ENCODE data around the gene CFAP74. TPM values are rescaled to one million over a fixed set of nuclear protein-coding genes. Genes with fewer than 3 reads are reported as not detected.

The CFAP74 gene
- total and polyA plus RNA-seq, 2 donors (not counting 3 experiments of a cell fraction or from before 2014, with no cell fraction given): not detected

- Histone ChIP-seq H3K4me2 (ENCODE audit: insufficient read depth, low read length) (no peak overlapping the region), H3K4me3 (replicated peaks in 1 of 3; ENCODE audit: insufficient read depth in 1 of 3, low read depth in 1 of 3, low read length in 3 of 3) (no peak overlapping the region), H3K9me1 (replicated peaks; ENCODE audit: control insufficient read depth, extremely low read depth, insufficient read depth, low read length) (no peaks in the 10 kb centered on the region), H3K27ac (ENCODE audit: insufficient read depth, low read depth, low read length) (no peak overlapping the region), H3K27me3 (ENCODE audit: control insufficient read depth in 2 of 2, insufficient read depth in 2 of 2, low read length in 2 of 2) (peaks cover 0 to 5% of the 10 kb centered on the region in 2 experiments), H3K9ac (replicated peaks; ENCODE audit: extremely low read depth, insufficient read depth, low read length) (no peak overlapping the region), H3K79me2 (ENCODE audit: control insufficient read depth, insufficient read depth, low read length) (no peaks in the 10 kb centered on the region), H3K9me3 (replicated peaks; ENCODE audit: control insufficient read depth, insufficient read depth, low read length) (no peaks in the 10 kb centered on the region), H3K4me1 (ENCODE audit: control insufficient read depth, extremely low read depth, insufficient read depth, low read length) (no peaks in the 10 kb centered on the region), H2AFZ (ENCODE audit: low read depth, low read length) (no peak overlapping the region), H3K36me3 (ENCODE audit: control insufficient read depth in 2 of 2, extremely low read depth in 1 of 2, insufficient read depth in 2 of 2, low read length in 2 of 2) (no peaks in the 10 kb centered on the region), H4K20me1 (replicated peaks; ENCODE audit: control insufficient read depth, extremely low read depth, insufficient read depth, low read length) (no peaks in the 10 kb centered on the region)
- intact Hi-C loops (cut with micrococcal nuclease): no loop called here
- ChIA-PET CTCF (interaction anchor here (1.1 to 4.2 kb wide), 15 partner anchors 9 to 130 kb away, joined by 4 to 108 read pairs (median 5); partner anchors contain the start of gene CFAP74), POLR2A (no interaction called here)
- BruUV-seq (replicated peaks): no TSS peak
- TF ChIP-seq MAX (IDR thresholded peaks at IDR 0.05; ENCODE audit: insufficient read depth, insufficient read length): no peak
- no peak for TF ChIP-seq MYC (IDR thresholded peaks at IDR 0.05; ENCODE audit: low read depth, low read length)
- no peak for TF ChIP-seq POLR2AphosphoS5 (IDR thresholded peaks at IDR 0.05; ENCODE audit: insufficient read depth, low read depth, low read length)
- no peak for TF ChIP-seq CTCF (IDR thresholded peaks at IDR 0.05; ENCODE audit: extremely low read depth in 1 of 2, insufficient read depth in 1 of 2, low read depth in 1 of 2, low read length in 2 of 2)
- TF ChIP-seq JUN (IDR thresholded peaks at IDR 0.05; ENCODE audit: borderline replicate concordance, insufficient read depth, insufficient read length, low read depth): no peak
- no peak for TF ChIP-seq FOS (IDR thresholded peaks at IDR 0.05; ENCODE audit: borderline replicate concordance, insufficient read depth, low read length)
- TF ChIP-seq POLR2A (IDR thresholded peaks at IDR 0.05; ENCODE audit: low read depth, low read length): no peak
- no peak for TF ChIP-seq EZH2 (IDR thresholded peaks at IDR 0.05; ENCODE audit: borderline replicate concordance, low read depth, low read length, severe bottlenecking)
- TF ChIP-seq GATA2 (IDR thresholded peaks at IDR 0.05; ENCODE audit: insufficient read depth, insufficient read length, low read depth, low read length): no peak
- no peak for FAIRE-seq
- dilution Hi-C loops (cut with MboI; ENCODE audit: extremely low pct_ligation_motif_present, low sequenced_read_pairs): no loop called here
- DNase-seq (ENCODE audit: low read depth, low spot score): no peak
Observed at GRCh38 chr1:2043886-2044285, 40.3 kb upstream of the CFAP74 start.

All from endothelial cell of umbilical vein (primary cell).